K562 (cell line): ENCODE results near the gene TMC4. TPM values are rescaled to one million over a fixed set of nuclear protein-coding genes. Genes with fewer than 3 reads are reported as not detected.

Experiments
- ATAC-seq: fragments of 200-7000 bp; cut with Tn5 transposase; 3 replicates; pipeline ENCODE4 v1.9.1; 2020; ENCODE audit warnings: moderate library complexity
- BruUV-seq: library from RNA; stranded (reverse); fragments of 400-500 nt; replicated peaks from 2 replicates; lab custom pipeline; 2021; lab: Mats Ljungman, UMichigan
- CTCF ChIA-PET: fragments of 300-600 bp; formaldehyde crosslinking; extraction: SDS; loops from one replicate; lab custom pipeline; 2021; ENCODE audit warnings: low intra/inter-chr PET ratio; lab: Yijun Ruan, JAX
- POLR2A ChIA-PET: fragments of 300-600, 350-650 bp; sonication (Branson Sonifier 250); formaldehyde crosslinking; extraction: SDS; loops from one replicate; lab custom pipeline; 2021; ENCODE audit warnings: antibody characterized with exemption, inconsistent platforms; lab: Yijun Ruan, JAX
- DNase-seq, 4 experiments: peaks; one replicate each; pipeline versions ENCODE4 v3.0.0 to v3.0.0-alpha.2; 2011 to 2018; ENCODE audit warnings: low spot score in 3 of 4, mixed read lengths in 3 of 4; ENCODE audit errors: extremely low read depth in 1 of 4
- FAIRE-seq: peaks from 2 replicates; lab custom pipeline; 2011; peaks lifted over from hg19 to GRCh38; lab: Jason Lieb, UNC
- H2AFZ ChIP-seq: 2 replicates; pipeline ENCODE4 v1.6.0; 2011; ENCODE audit warnings: low read depth, low read length, control low read depth, inconsistent platforms
- H3K27ac ChIP-seq: fragments of 200-600 bp; 3 replicates; pipeline ENCODE4 v1.8.0; 2011; ENCODE audit warnings: low read depth, mild to moderate bottlenecking, control low read depth, inconsistent platforms, low read length, moderate library complexity, mixed read lengths; ENCODE audit errors: extremely low read depth
- H3K27me3 ChIP-seq, 2 experiments: fragments of 300-600 bp in 1 of 2; 2 replicates in 1 of 2; 3 replicates in 1 of 2; pipeline versions ENCODE4 v1.6.0 to v1.8.0; 2011; ENCODE audit warnings: inconsistent platforms in 2 of 2, low read length in 2 of 2, mild to moderate bottlenecking in 1 of 2, mixed read lengths in 1 of 2, moderate library complexity in 1 of 2; ENCODE audit not compliant: control insufficient read depth in 2 of 2, insufficient read depth in 2 of 2
- H3K36me3 ChIP-seq: fragments of 300-600 bp; 3 replicates; pipeline ENCODE4 v1.8.0; 2011; ENCODE audit warnings: mild to moderate bottlenecking, low read length, inconsistent platforms; ENCODE audit not compliant: control insufficient read depth, insufficient read depth
- H3K4me1 ChIP-seq, 2 experiments: fragments of 200-600 bp in 1 of 2; replicated peaks in 1 of 2; 2 replicates in 1 of 2; 3 replicates in 1 of 2; pipeline versions ENCODE4 v1.5.1 to v1.8.0; 2011; ENCODE audit warnings: inconsistent platforms in 2 of 2, low read length in 2 of 2, mild to moderate bottlenecking in 1 of 2, mixed read lengths in 1 of 2, moderate library complexity in 1 of 2; ENCODE audit not compliant: control insufficient read depth in 2 of 2, insufficient read depth in 2 of 2
- H3K4me2 ChIP-seq: 2 replicates; pipeline ENCODE4 v1.6.1; 2011; ENCODE audit warnings: low read length, control low read depth, inconsistent platforms, mixed read lengths; ENCODE audit not compliant: insufficient read depth
- H3K4me3 ChIP-seq: fragments of 200-600 bp; sonication (generic), shearing (Covaris generic); 2 replicates; pipeline ENCODE4 v1.5.1; 2016; ENCODE audit warnings: control low read depth, inconsistent platforms
- H3K79me2 ChIP-seq: fragments of 200-600 bp; 3 replicates; pipeline ENCODE4 v1.8.0; 2011; ENCODE audit warnings: low read length, inconsistent platforms; ENCODE audit not compliant: control insufficient read depth, insufficient read depth
- H3K9ac ChIP-seq, 2 experiments: 2 replicates each; pipeline versions ENCODE4 v1.6.0 to v1.6.1; 2011; ENCODE audit warnings: low read depth in 2 of 2, low read length in 2 of 2, control low read depth in 1 of 2, inconsistent platforms in 1 of 2, mild to moderate bottlenecking in 1 of 2, mixed read lengths in 1 of 2; ENCODE audit not compliant: insufficient read depth in 1 of 2
- H3K9me1 ChIP-seq: one replicate; pipeline ENCODE4 v1.6.0; 2011; ENCODE audit warnings: inconsistent platforms, mild to moderate bottlenecking, low read length, moderate library complexity; ENCODE audit not compliant: control insufficient read depth, insufficient read depth
- H3K9me3 ChIP-seq: replicated peaks from 2 replicates; pipeline ENCODE4 v1.5.1; 2011; ENCODE audit warnings: low read depth, low read length, inconsistent platforms; ENCODE audit not compliant: control insufficient read depth, insufficient read depth
- H4K20me1 ChIP-seq: replicated peaks from 2 replicates; pipeline ENCODE4 v1.6.1; 2011; ENCODE audit warnings: low read length, inconsistent platforms, mixed read lengths; ENCODE audit not compliant: control insufficient read depth, insufficient read depth
- BMI1 ChIP-seq: fragments of 150-350 bp; IDR thresholded peaks from 2 replicates; pipeline ENCODE4 v1.6.1; 2014; ENCODE audit warnings: low read length
- NCOA4 ChIP-seq: fragments of 450-650 bp; IDR thresholded peaks from 2 replicates; pipeline ENCODE4 v1.6.1; 2018; ENCODE audit warnings: mild to moderate bottlenecking; ENCODE audit not compliant: partially characterized antibody
- SMC3 ChIP-seq: conservative IDR thresholded peaks from 2 replicates; pipeline ENCODE4 v1.6.1; 2011; ENCODE audit warnings: low read depth, low read length, improper control_type of control experiment; ENCODE audit not compliant: insufficient read depth
- TAF1 ChIP-seq: IDR thresholded peaks from 2 replicates; pipeline ENCODE4 v1.6.1; 2011; ENCODE audit warnings: mild to moderate bottlenecking, low read length, moderate library complexity; ENCODE audit not compliant: insufficient read depth, control insufficient read depth, severe bottlenecking; ENCODE audit errors: extremely low read depth
- TBP ChIP-seq: optimal IDR thresholded peaks from 2 replicates; pipeline ENCODE3; 2011; ENCODE audit warnings: low read depth, low read length, improper control_type of control experiment
- WGBS: fragments of 100-300 bp; shearing (Covaris generic); methylation state at CpG from one replicate; pipeline ENCODE4 v1.1.6; 2016; ENCODE audit warnings: low coverage, mixed read lengths; ENCODE audit not compliant: insufficient coverage; ENCODE audit errors: missing lambda C conversion rate; 5-methylcytosine and 5-hydroxymethylcytosine counted together
- in situ Hi-C: fragments of 300-500 bp; cut with MboI; formaldehyde crosslinking; loops from 4 replicates; pipeline ENCODE4 v1.15.0; 2018; ENCODE audit warnings: inconsistent platforms, mixed read lengths
- intact Hi-C: fragments of 100-400 bp; cut with micrococcal nuclease; formaldehyde crosslinking; loops from 2 replicates; pipeline ENCODE4 v1.14.2; 2022
- polyA plus RNA-seq, 8 experiments: library from polyadenylated mRNA; depleted of rRNA in 4 of 8; stranded (reverse) in 5 of 8; unstranded in 3 of 8; fragments of >200 nt; fragmentation: Nextera tagmentation in 2 of 8; fragmentation: Illumina TruSeq in 1 of 8; extraction: Ambion mirVana in 2 of 8; extraction: Trizol in 1 of 8; gene quantifications; 2 replicates each; pipeline versions ENCODE4 v1.2.1 to v1.2.3, GENCODE V29; 2011 to 2014; ENCODE audit warnings: inconsistent platforms in 1 of 8, missing spikeins in 1 of 8
- total RNA-seq, 7 experiments: library from RNA; depleted of rRNA in 6 of 7; stranded (reverse); fragments of >200 nt in 6 of 7; fragmentation: Illumina TruSeq in 2 of 7; extraction: Trizol in 2 of 7; gene quantifications; 2 replicates each; pipeline versions ENCODE4 v1.2.1 to v1.2.3, GENCODE V29; 2011 to 2021; ENCODE audit warnings: low replicate concordance in 1 of 7
- TF ChIP-seq, protein P1 (sequence below): fragments of 250-450 bp; sonication (Bioruptor Pico); IDR thresholded peaks from 2 replicates; pipeline ENCODE4 v1.5.0; 2020; ENCODE audit warnings: mild to moderate bottlenecking, borderline replicate concordance
- TF ChIP-seq, protein P2 (sequence below): sonication (generic); formaldehyde crosslinking; IDR thresholded peaks from 2 replicates; pipeline ENCODE4 v1.8.1; 2023; ENCODE audit warnings: mild to moderate bottlenecking, missing genetic modification reagents

The TMC4 gene
- total and polyA plus RNA-seq, 9 of the 15 experiments (the other 6 are each of a cell fraction or from before 2014, with no cell fraction given): 0.12 to 0.79 (median 0.36) TPM; not detected in 2

DNA sequence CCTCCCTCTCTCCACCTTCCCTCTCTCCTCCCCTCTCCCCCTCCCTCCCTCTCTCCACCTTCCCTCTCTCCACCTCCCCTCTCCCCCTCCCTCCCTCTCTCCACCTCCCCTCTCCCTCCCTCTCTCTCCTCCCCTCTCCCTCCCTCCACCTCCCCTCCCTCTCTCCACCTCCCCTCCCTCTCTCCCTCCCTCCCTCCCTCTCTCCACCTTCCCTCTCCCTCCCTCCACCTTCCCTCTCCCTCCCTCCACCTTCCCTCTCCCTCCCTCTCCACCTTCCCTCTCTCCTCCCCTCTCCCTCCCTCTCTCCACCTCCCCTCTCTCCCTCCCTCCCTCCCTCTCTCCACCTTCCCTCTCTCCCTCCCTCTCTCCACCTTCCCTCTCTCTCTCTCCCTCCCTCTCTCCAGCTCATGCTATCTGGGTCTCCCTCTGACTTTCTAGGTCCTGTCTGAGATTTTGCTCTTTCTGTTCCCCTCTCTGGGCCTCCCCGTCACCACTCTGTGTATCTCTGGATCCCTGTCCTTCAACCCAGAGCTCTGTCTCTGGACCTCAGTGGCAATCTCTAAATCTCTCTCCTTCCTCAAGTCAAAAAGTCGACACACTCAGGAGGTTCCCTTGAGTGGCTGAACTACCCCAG lies 38.9 kb downstream of the TMC4 start:
- no peak overlapping the region for H3K4me2 ChIP-seq
- no peak for ATAC-seq
- no peaks in the 10 kb centered on the region for H3K27me3 ChIP-seq
- WGBS: 44% methylated on average over 2 of the region's 2 CpGs
- H3K9ac ChIP-seq: no peak overlapping the region
- peaks cover 26% of the 10 kb centered on the region; the same call in 2 of the 3 replicates for H3K36me3 ChIP-seq
- H3K27ac ChIP-seq: no peak overlapping the region
- H3K9me1 ChIP-seq: peaks cover 4% of the 10 kb centered on the region
- H4K20me1 ChIP-seq: no peaks in the 10 kb centered on the region; the same call in 1 of the 2 replicates
- in situ Hi-C loops (no loop called here), intact Hi-C loops (no loop called here)
- ChIA-PET CTCF (no interaction called here), POLR2A (no interaction called here)
- H3K9me3 ChIP-seq: no peaks in the 10 kb centered on the region
- no peak for FAIRE-seq
- no peak overlapping the region for H3K4me3 ChIP-seq
- TF ChIP-seq SMC3: no peak
- TF ChIP-seq BMI1: no peak
- TF ChIP-seq TAF1: no peak
- TF ChIP-seq, protein P1, sequence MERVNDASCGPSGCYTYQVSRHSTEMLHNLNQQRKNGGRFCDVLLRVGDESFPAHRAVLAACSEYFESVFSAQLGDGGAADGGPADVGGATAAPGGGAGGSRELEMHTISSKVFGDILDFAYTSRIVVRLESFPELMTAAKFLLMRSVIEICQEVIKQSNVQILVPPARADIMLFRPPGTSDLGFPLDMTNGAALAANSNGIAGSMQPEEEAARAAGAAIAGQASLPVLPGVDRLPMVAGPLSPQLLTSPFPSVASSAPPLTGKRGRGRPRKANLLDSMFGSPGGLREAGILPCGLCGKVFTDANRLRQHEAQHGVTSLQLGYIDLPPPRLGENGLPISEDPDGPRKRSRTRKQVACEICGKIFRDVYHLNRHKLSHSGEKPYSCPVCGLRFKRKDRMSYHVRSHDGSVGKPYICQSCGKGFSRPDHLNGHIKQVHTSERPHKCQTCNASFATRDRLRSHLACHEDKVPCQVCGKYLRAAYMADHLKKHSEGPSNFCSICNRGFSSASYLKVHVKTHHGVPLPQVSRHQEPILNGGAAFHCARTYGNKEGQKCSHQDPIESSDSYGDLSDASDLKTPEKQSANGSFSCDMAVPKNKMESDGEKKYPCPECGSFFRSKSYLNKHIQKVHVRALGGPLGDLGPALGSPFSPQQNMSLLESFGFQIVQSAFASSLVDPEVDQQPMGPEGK (CRISPR knock-in tag): no peak
- TF ChIP-seq, protein P2, sequence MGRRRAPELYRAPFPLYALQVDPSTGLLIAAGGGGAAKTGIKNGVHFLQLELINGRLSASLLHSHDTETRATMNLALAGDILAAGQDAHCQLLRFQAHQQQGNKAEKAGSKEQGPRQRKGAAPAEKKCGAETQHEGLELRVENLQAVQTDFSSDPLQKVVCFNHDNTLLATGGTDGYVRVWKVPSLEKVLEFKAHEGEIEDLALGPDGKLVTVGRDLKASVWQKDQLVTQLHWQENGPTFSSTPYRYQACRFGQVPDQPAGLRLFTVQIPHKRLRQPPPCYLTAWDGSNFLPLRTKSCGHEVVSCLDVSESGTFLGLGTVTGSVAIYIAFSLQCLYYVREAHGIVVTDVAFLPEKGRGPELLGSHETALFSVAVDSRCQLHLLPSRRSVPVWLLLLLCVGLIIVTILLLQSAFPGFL: no peak
- TF ChIP-seq TBP: no peak
- no peak for TF ChIP-seq NCOA4
- H2AFZ ChIP-seq: no peak overlapping the region
- DNase-seq: no peak
- H3K79me2 ChIP-seq: peaks cover 15% of the 10 kb centered on the region
- H3K4me1 ChIP-seq: peaks cover 10 to 18% of the 10 kb centered on the region in 2 experiments; a peak in 4 of 5 replicates
- no TSS peak for BruUV-seq
